ENCODE measurements around the gene ARID4B.

The ARID4B gene

DNA sequence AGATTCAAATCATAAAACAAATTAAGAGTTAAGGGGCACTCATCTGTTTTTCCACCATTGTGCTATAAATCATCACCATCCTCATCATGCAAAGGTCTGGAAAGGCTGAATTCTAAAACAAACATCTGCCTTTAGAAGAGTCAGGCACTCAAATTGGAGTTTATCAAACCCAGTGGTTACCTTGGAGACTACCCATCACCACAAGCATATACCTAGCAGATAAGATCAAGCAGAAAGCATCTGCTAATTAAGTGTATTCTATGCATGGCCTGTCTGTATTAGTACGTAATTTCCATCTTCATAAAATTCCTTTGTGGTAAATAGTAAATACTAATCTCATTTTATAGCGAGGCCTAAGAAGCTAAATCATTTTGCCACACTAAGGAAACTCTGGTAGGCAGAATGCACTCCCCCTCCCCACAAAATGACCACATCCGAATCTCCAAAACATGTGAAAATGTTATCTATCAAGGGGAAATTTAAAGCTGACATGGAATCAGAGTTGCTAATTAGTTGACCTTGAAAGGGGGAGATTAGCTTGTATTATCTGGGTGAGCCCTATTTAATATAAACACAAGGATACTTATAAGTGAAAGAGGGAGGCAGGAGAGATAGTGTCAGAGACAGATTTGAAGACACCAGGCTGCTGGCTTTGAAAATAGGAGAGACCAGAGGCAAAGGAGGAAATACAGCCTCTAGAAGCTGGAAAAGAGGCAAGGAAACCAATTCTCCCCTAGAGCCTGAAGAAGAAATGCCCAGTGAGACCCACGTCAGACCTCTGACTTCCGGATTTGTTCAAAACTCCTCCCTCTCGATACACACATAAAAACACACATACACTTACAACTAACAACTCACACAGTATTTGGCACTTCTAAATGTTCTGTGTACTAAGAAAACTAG is 23.2 kb downstream of the ARID4B start (continued):
- TF ChIP-seq, protein P1, sequence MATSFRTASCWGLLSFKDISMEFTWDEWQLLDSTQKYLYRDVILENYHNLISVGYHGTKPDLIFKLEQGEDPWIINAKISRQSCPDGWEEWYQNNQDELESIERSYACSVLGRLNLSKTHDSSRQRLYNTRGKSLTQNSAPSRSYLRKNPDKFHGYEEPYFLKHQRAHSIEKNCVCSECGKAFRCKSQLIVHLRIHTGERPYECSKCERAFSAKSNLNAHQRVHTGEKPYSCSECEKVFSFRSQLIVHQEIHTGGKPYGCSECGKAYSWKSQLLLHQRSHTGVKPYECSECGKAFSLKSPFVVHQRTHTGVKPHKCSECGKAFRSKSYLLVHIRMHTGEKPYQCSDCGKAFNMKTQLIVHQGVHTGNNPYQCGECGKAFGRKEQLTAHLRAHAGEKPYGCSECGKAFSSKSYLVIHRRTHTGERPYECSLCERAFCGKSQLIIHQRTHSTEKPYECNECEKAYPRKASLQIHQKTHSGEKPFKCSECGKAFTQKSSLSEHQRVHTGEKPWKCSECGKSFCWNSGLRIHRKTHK (tag by site-specific recombination; IDR thresholded peaks at IDR 0.05) = no peak
- TF ChIP-seq ZNF114 (tag by site-specific recombination; IDR thresholded peaks at IDR 0.05) (no peak), ZNF560 (tag by site-specific recombination; IDR thresholded peaks at IDR 0.05; ENCODE audit: borderline replicate concordance) (no peak), ZNF670 (tag by site-specific recombination; IDR thresholded peaks at IDR 0.05; ENCODE audit: low read depth) (no peak), ZNF426 (tag by site-specific recombination; IDR thresholded peaks at IDR 0.05) (no peak), ZNF391 (tag by site-specific recombination; IDR thresholded peaks at IDR 0.05; ENCODE audit: borderline replicate concordance, low read depth) (no peak), ZFHX2 (tag by site-specific recombination; conservative IDR thresholded peaks at IDR 0.05) (no peak), ZNF48 (tag by site-specific recombination; IDR thresholded peaks at IDR 0.05) (no peak), KLF16 (tag by site-specific recombination; IDR thresholded peaks at IDR 0.05) (no peak), ZNF658 (tag by site-specific recombination; IDR thresholded peaks at IDR 0.05) (no peak), ZNF341 (tag by site-specific recombination; IDR thresholded peaks at IDR 0.05; ENCODE audit: low read depth) (no peak), MYNN (tag by site-specific recombination; IDR thresholded peaks at IDR 0.05; ENCODE audit: borderline replicate concordance) (no peak; the same call in 1 of the 2 replicates), KLF1 (tag by site-specific recombination; IDR thresholded peaks at IDR 0.05) (no peak), ZSCAN23 (tag by site-specific recombination; IDR thresholded peaks at IDR 0.05) (no peak), IKZF3 (tag by site-specific recombination; IDR thresholded peaks at IDR 0.05) (peak; percentile 25; the same call in 1 of the 2 replicates), KLF10 (tag by site-specific recombination; IDR thresholded peaks at IDR 0.05) (no peak), ZNF837 (tag by site-specific recombination; IDR thresholded peaks at IDR 0.05) (no peak), ZNF311 (tag by site-specific recombination; IDR thresholded peaks at IDR 0.05; ENCODE audit: borderline replicate concordance) (no peak), ZIC2 (tag by site-specific recombination; IDR thresholded peaks at IDR 0.05) (no peak), ZNF707 (tag by site-specific recombination; IDR thresholded peaks at IDR 0.05) (no peak), ZNF514 (tag by site-specific recombination; IDR thresholded peaks at IDR 0.05) (no peak), ZNF266 (tag by site-specific recombination; IDR thresholded peaks at IDR 0.05; ENCODE audit: low read depth) (no peak), ZNF10 (tag by site-specific recombination; IDR thresholded peaks at IDR 0.05) (no peak), FEZF1 (tag by site-specific recombination; IDR thresholded peaks at IDR 0.05) (peak; percentile 18; the same call in 1 of the 2 replicates)
- TF ChIP-seq, protein P2, sequence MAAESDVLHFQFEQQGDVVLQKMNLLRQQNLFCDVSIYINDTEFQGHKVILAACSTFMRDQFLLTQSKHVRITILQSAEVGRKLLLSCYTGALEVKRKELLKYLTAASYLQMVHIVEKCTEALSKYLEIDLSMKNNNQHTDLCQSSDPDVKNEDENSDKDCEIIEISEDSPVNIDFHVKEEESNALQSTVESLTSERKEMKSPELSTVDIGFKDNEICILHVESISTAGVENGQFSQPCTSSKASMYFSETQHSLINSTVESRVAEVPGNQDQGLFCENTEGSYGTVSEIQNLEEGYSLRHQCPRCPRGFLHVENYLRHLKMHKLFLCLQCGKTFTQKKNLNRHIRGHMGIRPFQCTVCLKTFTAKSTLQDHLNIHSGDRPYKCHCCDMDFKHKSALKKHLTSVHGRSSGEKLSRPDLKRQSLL (tag by site-specific recombination; IDR thresholded peaks at IDR 0.05) = no peak
- TF ChIP-seq, protein P3, sequence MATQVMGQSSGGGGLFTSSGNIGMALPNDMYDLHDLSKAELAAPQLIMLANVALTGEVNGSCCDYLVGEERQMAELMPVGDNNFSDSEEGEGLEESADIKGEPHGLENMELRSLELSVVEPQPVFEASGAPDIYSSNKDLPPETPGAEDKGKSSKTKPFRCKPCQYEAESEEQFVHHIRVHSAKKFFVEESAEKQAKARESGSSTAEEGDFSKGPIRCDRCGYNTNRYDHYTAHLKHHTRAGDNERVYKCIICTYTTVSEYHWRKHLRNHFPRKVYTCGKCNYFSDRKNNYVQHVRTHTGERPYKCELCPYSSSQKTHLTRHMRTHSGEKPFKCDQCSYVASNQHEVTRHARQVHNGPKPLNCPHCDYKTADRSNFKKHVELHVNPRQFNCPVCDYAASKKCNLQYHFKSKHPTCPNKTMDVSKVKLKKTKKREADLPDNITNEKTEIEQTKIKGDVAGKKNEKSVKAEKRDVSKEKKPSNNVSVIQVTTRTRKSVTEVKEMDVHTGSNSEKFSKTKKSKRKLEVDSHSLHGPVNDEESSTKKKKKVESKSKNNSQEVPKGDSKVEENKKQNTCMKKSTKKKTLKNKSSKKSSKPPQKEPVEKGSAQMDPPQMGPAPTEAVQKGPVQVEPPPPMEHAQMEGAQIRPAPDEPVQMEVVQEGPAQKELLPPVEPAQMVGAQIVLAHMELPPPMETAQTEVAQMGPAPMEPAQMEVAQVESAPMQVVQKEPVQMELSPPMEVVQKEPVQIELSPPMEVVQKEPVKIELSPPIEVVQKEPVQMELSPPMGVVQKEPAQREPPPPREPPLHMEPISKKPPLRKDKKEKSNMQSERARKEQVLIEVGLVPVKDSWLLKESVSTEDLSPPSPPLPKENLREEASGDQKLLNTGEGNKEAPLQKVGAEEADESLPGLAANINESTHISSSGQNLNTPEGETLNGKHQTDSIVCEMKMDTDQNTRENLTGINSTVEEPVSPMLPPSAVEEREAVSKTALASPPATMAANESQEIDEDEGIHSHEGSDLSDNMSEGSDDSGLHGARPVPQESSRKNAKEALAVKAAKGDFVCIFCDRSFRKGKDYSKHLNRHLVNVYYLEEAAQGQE (tag by site-specific recombination; IDR thresholded peaks at IDR 0.05) = no peak
- TF ChIP-seq, protein P4, sequence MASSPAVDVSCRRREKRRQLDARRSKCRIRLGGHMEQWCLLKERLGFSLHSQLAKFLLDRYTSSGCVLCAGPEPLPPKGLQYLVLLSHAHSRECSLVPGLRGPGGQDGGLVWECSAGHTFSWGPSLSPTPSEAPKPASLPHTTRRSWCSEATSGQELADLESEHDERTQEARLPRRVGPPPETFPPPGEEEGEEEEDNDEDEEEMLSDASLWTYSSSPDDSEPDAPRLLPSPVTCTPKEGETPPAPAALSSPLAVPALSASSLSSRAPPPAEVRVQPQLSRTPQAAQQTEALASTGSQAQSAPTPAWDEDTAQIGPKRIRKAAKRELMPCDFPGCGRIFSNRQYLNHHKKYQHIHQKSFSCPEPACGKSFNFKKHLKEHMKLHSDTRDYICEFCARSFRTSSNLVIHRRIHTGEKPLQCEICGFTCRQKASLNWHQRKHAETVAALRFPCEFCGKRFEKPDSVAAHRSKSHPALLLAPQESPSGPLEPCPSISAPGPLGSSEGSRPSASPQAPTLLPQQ (tag by site-specific recombination; IDR thresholded peaks at IDR 0.05) = no peak
- TF ChIP-seq, protein P5, sequence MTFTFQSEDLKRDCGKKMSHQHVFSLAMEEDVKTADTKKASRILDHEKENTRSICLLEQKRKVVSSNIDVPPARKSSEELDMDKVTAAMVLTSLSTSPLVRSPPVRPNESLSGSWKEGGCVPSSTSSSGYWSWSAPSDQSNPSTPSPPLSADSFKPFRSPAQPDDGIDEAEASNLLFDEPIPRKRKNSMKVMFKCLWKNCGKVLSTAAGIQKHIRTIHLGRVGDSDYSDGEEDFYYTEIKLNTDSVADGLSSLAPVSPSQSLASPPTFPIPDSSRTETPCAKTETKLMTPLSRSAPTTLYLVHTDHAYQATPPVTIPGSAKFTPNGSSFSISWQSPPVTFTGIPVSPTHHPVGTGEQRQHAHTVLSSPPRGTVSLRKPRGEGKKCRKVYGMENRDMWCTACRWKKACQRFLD (tag by site-specific recombination; IDR thresholded peaks at IDR 0.05) = no peak
- TF ChIP-seq, protein P6, sequence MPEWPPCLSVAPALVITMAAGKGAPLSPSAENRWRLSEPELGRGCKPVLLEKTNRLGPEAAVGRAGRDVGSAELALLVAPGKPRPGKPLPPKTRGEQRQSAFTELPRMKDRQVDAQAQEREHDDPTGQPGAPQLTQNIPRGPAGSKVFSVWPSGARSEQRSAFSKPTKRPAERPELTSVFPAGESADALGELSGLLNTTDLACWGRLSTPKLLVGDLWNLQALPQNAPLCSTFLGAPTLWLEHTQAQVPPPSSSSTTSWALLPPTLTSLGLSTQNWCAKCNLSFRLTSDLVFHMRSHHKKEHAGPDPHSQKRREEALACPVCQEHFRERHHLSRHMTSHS (tag by site-specific recombination; IDR thresholded peaks at IDR 0.05) = no peak
